GM21825 (cell line): ENCODE results near the gene PRDX5.

Experiments used
- ATAC-seq: cut with Tn5 transposase; IDR thresholded peaks from one replicate; pipeline ENCODE4 v1.9.1; 2021; ENCODE audit warnings: mild to moderate bottlenecking, moderate library complexity; ENCODE audit not compliant: unreplicated experiment

The PRDX5 gene

GRCh38 chr11:64289002-64289564 lies 28.8 kb upstream of the PRDX5 start:
- ATAC-seq: no peak

GRCh38 chr11:64290352-64291261 lies 27.3 kb upstream of the PRDX5 start:
- ATAC-seq: no peak

GRCh38 chr11:64291262-64291751 lies 26.6 kb upstream of the PRDX5 start, which contains the start of gene KCNK4:
KCNK4 (plus strand) TSS chr11:64291302; CDS start chr11:64293019, 1,717 bp downstream.
- ATAC-seq: no peak

- no peak for ATAC-seq
Measured at GRCh38 chr11:64291752-64292459, 26.0 kb upstream of the PRDX5 start.

GRCh38 chr11:64292460-64293254 lies 25.3 kb upstream of the PRDX5 start:
- no peak for ATAC-seq

- ATAC-seq: no peak
Measured at GRCh38 chr11:64294774-64295173, 23.1 kb upstream of the PRDX5 start.

GRCh38 chr11:64295760-64296159 lies 22.2 kb upstream of the PRDX5 start:
- ATAC-seq: no peak

- ATAC-seq: no peak
Measured at GRCh38 chr11:64296236-64296635, 21.7 kb upstream of the PRDX5 start.

- ATAC-seq: no peak
Measured at GRCh38 chr11:64296830-64297698, 20.9 kb upstream of the PRDX5 start.

GRCh38 chr11:64297699-64298358 lies 20.1 kb upstream of the PRDX5 start:
- no peak for ATAC-seq

- ATAC-seq: no peak
Measured at GRCh38 chr11:64298966-64299846, 18.7 kb upstream of the PRDX5 start.

GRCh38 chr11:64299847-64300648 lies 17.9 kb upstream of the PRDX5 start, which contains the start of gene CATSPERZ:
CATSPERZ (plus strand) TSS chr11:64300358; CDS start chr11:64300411, 53 bp downstream.
- no peak for ATAC-seq

- ATAC-seq: no peak
Measured at GRCh38 chr11:64303109-64304031, 14.6 kb upstream of the PRDX5 start.

- ATAC-seq: no peak
Measured at GRCh38 chr11:64304032-64304315, 13.9 kb upstream of the PRDX5 start.

- ATAC-seq: peak; percentile 28
Measured at GRCh38 chr11:64304316-64305072, 13.4 kb upstream of the PRDX5 start.
